GM19025 (cell line): Measurements from ENCODE around the gene UBXN1.
"Not testable (repeated sequence)": the region's sequence is repeated elsewhere in the genome, so short reads cannot be mapped to it uniquely, and the experiment has no call there.

Source experiments
- ATAC-seq: cut with Tn5 transposase; IDR thresholded peaks from one replicate; pipeline ENCODE4 v1.9.1; 2021; ENCODE audit warnings: mild to moderate bottlenecking, low read depth, moderate library complexity; ENCODE audit not compliant: unreplicated experiment

UBXN1 gene

DNA sequence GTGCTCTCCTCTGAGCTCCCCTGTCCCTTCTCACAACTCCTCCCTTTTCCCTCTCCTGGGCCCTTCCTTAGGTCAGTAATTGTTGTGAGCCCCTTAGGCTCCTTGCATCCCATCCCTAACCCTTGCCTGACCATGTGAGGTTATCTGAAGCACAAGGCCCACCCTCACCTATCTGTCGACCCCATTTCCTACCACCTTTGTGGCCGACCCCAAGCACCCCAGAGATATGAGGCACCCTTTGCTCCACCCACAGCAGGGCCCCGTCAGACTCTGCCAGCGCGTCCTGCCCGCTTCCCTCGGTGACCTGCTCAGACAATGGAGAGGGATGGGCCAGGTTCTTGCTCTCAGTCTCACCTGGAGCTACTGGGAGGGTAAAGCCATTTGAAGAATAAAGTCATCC is 29.9 kb upstream of the UBXN1 start:
- no peak for ATAC-seq

DNA sequence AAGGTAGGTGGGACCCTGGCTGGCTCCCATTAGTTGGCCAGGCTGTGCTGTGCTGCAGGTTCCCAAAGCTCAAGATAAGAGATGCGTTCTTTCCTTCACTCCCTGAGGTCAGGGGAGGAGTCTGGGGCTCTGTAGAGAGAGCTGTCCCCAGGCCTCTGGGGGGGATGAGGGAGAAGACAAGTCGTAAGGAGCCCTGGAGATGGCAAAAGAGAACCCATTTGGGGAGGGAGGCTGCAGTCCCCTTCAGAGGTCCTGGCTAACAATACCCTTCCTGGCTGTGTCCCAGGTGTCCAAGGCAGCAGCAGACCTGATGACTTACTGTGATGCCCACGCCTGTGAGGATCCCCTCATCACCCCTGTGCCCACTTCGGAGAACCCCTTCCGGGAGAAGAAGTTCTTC is 29.5 kb upstream of the UBXN1 start:
- no peak for ATAC-seq

DNA sequence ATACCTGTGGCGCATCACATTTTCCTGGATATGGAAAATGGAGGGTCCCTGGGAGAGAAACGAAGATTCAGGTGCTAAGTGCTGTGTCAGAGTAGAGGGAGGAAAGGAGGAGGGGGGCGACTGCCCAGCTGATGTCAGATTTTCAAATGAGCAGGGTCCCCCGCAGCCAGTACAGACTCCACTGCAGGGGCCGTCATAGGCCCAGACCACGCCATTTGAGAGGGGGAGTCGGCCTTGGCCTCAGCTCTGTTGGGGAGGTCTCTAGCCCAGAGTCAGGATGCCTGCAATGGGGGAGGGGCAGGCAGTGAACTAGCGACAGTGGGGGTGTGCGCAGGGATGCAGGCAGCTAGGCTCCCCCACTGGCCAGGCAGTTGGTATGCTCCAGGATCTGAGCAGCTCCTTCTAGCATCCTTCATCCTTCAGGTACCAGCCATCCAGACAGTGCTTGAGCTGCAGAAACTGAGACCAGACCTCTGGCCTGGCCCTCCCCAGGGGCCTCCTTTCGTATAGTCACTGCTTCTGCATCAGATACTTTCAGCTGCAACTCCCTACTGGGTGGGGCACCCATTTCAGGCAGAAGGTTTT is 28.5 kb upstream of the UBXN1 start, which contains the start of the genes BSCL2 and GNG3:
TSS of gene BSCL2 (minus strand) at position 148 of the 585 bp plus-strand sequence. CDS start 229 bp downstream, outside the sequence.
TSS of gene GNG3 (plus strand) at position 400 of the 585 bp plus-strand sequence. CDS start 620 bp downstream, outside the sequence.
- no peak for ATAC-seq

DNA sequence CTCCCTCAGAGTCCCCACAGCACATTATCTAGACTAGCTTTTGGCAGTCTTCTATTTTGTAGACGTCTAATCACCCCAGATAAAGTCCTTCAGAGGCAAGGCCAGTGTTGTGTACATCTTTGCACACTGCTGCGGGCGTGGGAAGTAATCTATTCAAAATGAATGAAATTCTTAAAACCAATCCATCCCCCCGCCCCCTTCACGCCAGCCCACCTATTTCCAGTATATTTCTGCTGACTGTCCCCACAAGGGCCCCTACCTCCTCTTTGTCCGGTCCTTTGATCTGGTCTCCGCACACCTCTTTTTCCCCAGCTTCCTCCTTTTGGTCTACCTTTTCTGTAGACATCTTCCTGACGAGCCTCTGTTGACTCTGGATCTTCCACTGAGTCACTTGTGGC is 28.0 kb upstream of the UBXN1 start:
- ATAC-seq, result no peak

DNA sequence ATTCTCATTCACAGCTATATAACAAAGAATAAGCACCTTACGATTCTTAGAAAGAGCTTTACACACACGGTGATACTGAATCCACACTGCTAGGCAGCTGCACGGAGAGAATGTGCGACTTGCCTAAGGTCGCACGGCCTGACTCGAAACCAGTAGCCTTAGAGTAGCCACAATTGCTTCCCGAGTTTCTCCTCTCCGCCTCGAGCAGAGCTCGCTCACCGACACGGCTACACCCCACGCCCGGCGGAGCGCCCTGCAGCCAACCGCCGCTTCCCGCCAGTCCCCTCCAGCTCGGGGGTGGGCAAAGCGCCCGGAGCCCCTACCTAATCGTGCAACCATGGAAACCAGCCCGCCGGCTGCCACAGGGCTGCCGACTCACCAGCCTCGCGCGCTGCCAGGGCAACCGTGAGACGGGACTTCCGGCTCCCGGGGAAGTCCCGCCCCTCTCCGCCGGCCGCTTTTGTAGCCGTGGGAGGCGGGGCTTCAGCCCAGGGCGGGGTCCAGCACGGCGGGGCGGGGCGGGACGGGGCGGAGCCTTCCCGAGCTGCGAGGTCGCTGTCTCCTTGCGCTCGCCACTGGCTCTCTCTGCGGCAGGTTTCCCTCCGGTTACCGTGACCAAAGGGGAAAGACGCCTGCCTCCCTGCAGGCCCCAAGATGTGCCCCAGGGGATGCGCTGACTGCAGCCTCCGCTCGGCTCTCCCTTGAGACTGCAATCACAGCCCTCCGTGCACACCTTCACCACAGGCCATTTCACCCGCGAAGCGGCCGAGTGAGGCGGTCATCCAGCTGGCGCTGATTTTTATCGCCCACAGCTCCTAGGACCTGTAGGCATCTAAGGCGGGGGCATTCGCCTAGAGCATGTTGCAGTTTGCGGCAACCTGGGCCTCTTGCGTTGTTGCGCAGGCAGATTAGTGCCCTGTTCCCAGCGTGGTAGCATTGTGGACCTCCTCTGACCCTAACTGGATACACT is 27.3 kb upstream of the UBXN1 start:
- ATAC-seq, result peak; percentile 53

DNA sequence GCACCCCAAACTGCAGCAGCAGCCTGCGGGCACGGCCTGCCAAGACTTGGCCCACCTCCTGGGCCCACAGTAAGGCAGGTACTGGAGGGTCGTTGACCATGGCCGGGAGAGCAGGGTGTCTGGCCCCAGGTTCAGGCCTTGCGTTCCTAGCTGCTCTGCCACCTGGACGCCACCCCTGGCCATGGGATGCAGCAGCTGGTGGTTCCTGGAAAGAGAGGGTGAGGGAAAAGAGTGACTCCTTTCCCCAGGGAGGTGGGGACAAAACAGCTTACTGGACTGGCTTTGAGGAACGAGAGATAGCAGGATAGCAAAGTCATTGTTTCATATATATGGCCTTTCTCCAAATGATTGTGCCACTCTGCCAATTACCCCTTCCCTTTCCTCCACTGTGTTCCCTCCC is 26.5 kb upstream of the UBXN1 start:
- no peak for ATAC-seq

DNA sequence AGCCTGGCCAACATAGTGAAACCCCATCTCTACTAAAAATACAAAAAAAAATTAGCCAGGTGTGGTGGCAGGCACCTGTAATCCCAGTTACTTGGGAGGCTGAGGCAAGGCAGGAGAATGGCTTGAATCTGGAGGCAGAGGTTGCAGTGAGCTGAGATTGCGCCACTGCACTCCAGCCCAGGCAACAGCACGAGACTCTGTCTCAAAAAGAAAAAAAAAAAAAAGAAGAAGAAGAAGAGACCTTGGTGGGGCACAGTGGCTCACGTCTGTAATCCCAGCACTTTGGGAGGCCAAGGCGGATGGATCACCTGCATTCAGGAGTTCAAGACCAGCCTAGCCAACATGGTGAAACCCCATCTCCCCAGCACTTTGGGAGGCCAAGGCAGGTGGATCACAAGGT is 25.0 kb upstream of the UBXN1 start:
- ATAC-seq, result not testable (repeated sequence)

DNA sequence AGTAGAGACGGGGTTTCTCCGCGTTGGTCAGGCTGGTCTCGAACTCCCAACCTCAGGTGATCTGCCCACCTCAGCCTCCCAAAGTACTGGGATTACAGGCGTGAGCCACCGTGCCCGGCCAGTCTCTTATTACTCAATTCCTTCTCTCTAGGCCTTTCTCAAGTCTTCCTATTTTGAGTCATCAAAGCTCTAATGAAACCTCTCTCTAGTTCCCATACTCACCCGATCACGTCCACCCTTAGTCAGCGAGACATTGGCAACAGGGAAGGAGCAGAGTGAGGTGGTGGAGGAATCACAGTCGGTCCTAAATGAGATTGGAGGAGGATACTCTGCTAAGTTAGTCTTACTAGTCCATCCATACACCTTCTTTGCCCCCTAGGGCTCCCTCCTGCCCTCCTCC is 23.4 kb upstream of the UBXN1 start:
- no peak for ATAC-seq

DNA sequence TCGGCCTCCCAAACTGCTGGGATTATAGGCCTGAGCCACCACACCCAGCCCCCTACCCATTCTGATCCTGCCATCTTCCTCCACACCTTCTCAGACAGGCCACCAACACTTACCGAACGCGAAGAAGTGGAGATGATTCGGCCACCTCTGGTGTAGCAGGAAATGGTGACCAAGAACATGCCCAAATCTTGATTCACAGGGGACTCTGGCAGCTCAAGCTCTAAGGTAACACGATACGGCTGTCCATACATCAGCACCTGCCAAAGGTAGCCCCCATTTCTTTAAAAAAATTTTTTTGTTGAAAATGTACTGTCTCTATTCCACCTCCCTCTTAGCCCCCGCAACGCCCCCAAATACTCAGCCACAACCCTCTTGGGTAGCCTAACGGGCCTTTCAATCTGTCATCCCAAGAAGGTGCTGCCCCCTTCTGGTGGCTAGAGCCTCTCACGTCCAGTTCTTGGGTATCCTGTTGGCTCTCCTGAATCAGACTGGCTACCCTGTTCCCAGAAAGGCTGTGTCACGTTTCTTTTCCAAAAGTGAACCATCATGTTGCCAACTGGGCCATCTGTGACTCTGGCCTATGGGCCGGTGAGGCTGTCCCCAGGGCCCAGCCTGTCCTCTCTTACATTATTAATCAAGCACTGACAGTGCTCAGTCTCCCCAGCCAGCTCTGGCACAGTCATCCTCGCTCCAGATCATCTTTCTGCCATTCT is 15.7 kb upstream of the UBXN1 start:
- no peak for ATAC-seq

DNA sequence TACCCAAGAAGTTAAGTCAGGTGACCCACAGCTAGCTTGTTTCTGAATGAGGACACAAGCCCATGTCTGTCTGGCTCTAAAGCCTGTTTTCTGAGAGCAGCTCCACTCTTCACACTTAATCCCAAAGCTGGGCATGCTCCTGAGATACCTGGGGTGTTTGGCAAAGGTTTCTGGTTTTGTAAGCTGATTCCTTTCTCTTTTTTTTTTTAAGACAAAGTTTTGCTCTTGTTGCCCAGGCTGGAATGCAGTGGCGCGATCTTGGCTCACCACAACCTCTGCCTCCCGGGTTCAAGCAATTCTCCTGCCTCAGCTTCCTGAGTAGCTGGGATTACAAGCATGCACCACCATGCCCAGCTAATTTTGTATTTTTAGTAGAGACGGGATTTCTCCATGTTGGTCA is 14.8 kb upstream of the UBXN1 start:
- ATAC-seq, result not testable (repeated sequence)

DNA sequence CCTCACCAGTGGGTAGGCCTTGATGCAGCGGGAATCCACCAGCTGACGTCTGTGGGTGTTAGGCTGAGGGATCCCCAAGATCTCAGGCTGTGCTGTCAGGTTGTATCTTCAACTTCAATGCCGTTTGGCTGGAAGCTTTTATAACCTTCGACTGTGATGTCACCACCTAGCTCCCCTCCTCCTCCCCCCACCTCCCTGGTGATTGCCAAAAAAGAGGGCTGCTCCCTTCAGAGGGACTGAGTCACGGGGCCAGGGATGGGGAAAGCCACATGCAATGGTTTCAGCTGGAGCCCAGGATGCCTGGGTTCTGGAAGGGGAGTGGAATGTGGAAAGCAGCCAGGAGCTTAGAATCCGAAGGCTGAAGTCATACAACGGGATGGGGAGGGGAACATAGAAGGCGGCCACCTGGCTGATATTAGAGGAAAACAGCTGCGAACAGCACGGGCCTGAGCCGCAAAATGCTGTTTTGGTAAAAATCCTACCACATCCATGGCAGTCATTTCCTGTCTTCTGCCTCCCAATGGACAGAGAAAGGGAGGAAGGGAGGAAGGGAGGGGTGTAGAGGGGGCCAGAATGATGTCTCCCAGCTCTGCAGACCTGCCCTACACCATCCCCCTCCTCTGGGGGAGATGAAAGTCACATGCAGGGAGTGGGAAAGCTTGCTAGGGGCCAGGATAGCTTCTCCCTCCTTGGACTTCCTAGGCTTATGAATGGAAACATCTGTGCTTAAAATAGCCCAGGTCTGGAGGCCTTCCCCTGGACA is 10.7 kb upstream of the UBXN1 start, which contains the start of gene LRRN4CL:
TSS of gene LRRN4CL (minus strand) at position 110 of the 763 bp plus-strand sequence. CDS start 1,022 bp downstream, outside the sequence.
- no peak for ATAC-seq

DNA sequence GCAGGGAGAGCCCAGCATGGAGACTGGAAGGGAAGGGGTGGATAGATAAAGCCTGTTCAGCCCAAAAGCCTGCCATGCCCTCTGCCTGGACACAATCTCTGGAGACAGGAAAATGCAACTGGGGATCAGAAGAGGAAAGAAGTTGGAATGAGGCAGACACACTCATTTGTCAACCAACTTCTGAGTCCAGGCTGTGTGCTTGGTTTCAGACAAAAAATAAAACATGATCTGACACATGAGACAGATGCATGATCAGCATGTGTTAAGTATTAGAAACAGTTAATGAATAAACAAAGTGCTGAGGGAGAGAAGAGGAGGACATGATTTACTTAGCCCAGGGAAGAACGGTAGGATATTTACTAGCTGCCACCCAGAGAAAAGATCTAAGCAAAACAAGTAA is 9.6 kb upstream of the UBXN1 start:
- no peak for ATAC-seq

DNA sequence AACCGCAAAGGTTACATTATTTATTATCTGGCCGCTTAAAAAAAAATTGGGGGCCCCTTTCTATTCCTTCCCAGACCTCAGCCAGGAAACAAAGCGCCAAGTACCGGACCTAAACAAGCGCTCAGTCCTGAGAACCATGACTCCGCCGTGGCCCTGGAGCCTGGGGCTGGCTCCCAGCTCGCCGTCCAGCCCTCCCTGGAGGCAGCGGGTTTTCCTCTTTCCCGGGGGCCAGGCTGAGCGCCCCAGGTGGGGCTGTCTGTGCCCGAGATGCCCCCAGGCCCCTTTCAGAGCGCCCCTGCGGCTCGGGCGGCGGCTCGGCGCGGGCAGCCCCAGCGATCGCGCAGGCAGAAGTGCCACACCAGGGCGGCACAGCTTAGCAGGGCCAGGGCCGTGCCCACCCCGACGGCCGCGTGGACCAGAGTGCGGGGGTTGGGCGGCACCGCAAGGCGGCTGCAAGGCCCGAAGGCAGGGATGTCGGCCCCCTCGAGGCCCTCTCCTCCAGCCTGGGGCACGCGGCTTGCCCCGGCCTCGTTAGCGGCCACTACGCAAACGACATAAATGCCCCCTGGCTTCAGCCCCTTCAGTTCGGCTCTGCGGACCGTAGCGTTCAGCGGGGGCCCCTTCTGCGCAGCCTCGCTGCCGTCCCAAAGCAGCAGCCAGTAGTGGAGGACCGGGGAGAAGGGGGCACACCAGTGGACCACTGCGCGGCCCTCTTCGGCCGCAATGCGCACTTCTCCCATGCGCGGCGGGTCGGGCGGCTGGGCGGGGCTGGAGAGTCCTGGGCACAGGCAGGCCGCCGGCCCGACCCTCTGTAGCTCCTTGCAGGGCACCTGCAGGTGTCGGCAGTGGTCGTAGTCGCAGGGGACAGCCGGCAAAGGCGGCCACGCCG is 8.9 kb upstream of the UBXN1 start:
- no peak for ATAC-seq

DNA sequence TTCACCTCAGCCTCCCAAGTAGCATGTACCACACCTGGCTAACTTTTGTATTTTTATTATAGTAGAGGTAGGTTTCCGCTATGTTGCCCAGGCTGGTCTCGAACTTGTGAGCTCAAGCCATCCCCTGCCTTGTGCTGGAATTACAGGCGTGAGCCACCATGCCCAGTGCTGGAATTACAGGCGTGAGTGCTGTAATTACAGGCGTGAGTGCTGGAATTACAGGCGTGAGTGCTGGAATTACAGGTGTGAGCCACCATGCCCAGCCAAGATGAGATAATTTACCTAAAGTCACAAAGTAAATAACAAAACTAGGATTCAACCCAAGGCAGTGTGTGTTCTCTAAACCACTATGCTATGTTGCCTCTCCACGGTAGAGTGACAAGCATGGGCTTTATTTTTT is 3.6 kb upstream of the UBXN1 start:
- no peak for ATAC-seq

DNA sequence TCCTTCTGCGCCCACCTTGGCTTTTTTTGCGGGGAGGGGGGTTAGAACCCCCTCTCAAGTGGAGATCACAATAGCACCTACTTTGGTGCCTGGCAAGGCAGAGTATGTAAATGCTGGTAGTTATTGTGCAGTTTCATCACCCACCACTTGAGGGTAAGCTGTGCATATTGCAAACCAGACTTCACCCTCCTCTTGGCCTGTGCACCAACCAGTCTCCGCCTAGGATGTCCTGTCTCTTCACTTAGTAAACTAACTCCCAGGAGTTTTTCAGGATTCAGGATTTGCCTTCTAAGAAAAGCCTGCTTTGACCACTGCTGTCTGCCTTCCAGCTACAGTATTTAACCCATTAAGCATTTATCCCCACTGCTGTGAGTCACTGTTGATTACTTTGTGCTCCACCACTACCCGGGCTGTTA is 2.0 kb upstream of the UBXN1 start:
- no peak for ATAC-seq

DNA sequence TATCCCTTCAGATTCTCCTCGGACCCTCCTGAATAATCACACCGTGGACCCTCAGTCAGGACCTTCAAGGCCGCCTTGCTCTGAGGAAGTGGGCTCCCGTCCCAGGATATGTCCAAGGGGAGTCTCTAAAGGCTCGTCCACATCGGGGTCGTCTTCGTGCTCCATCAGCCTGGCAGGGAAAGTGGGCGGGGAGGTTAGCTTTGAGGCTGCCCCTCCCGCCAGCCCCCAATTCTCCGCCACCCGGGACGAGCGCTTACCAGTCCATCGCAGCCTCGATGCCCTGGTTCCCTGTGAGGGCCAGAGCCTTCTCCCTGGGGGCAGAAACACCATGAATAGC is 472 bp downstream of the UBXN1 start:
- ATAC-seq, result no peak

DNA sequence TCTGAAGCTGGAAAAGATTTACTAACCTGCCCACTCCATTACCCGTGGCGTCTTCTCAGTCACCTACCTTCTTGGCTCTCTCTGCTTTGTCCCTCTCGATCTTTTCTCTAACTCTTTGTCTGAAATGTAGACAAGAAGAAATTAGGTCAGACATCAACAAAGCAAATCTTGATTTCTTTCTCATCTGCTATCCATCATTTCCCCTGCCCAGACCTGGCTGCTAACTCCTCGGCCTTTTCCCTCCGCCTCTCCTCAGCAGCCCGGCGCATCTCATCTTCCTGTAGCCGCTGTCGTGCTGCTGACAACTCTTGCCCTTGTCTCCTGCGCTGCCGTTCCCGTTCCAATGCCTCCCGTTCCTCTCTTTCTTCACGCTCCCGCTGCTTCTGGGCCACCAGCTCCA is 1.2 kb downstream of the UBXN1 start:
- ATAC-seq, result no peak

DNA sequence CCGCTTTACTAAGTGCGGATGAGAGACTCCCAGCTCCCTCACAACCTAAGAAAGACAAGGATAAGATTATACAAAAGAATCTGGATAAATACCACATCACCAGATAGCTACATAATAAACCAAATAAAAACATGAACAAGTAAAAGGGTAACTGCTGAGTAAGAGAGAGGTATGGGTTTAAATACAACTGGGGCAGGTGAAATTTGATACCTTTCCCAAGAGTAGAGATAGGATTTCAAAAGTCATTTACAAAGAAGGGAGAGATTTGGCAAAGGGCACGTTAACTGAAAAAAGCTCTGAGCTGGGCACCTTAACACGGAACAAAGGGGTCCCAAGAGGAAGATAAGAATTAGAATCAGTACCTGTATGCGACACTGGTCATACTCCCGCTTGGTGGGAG is 1.7 kb downstream of the UBXN1 start:
- no peak for ATAC-seq

DNA sequence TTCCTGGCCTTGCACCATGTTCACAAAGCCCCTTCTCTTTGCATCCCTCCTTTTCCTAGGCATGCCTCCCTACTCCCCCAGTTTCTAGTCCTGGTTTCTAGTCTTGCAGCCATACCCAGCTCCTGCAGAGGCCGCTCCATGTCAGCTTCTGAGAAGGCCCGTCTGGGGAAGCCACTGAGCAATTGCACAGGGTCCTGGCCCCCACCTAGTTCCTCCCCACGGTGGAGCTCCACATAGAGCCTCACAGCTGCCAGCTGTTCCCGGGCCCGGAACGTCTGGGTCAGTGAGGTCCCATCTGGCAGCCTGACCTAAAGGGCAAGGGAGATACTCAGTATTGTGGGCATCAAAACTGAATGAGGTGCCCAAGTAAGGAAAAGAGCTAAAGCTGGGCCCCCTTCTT is 2.2 kb downstream of the UBXN1 start:
- ATAC-seq, result no peak
